Prostate gland (tissue), 2 donors: ENCODE results near the gene SSR4. TPM values are rescaled to one million over a fixed set of nuclear protein-coding genes. Genes with fewer than 3 reads are reported as not detected.
A peak's percentile ranks its signal among the peaks of the same experiment; 100 is the strongest.
"Not testable (repeated sequence)": the region's sequence is repeated elsewhere in the genome, so short reads cannot be mapped to it uniquely, and the experiment has no call there.

Source experiments
- DNase-seq: peaks from one replicate; pipeline ENCODE4 v3.0.0-alpha.2; 2019; ENCODE audit warnings: low spot score
- H3K27ac ChIP-seq, 2 donors: fragments of 200-600 bp; sonication (generic); 2 replicates each; pipeline ENCODE4 v1.5.1; 2017 to 2019
- H3K27me3 ChIP-seq: fragments of 200-600 bp; sonication (generic); replicated peaks from 2 replicates; pipeline ENCODE4 v1.5.1; 2019; ENCODE audit not compliant: insufficient read depth
- H3K36me3 ChIP-seq, 2 donors: fragments of 200-600 bp; sonication (generic); 1 replicate in 1 of 2; 2 replicates in 1 of 2; pipeline versions ENCODE4 v1.5.1 to v1.8.1; 2017 to 2019
- H3K4me1 ChIP-seq: fragments of 200-600 bp; sonication (generic); replicated peaks from 2 replicates; pipeline ENCODE4 v1.5.1; 2019
- H3K4me3 ChIP-seq, 2 donors: fragments of 200-600 bp; sonication (generic); 2 replicates each; pipeline ENCODE4 v1.5.1; 2017 to 2019
- H3K9me3 ChIP-seq: fragments of 200-600 bp; sonication (generic); 2 replicates; pipeline ENCODE4 v1.5.1; 2017
- CTCF ChIP-seq, 4 experiments: fragments of 200-600 bp in 2 of 4; fragments of 450-650 bp in 2 of 4; sonication (generic) in 2 of 4; IDR thresholded peaks; 1 replicate in 3 of 4; 2 replicates in 1 of 4; pipeline ENCODE4 v1.5.1; 2016 to 2019; ENCODE audit warnings: antibody characterized with exemption in 4 of 4, mild to moderate bottlenecking in 2 of 4, moderate library complexity in 2 of 4
- POLR2A ChIP-seq: fragments of 450-650 bp; IDR thresholded peaks from one replicate; pipeline ENCODE4 v1.6.1; 2016; ENCODE audit warnings: antibody characterized with exemption, mild to moderate bottlenecking
- POLR2AphosphoS5 ChIP-seq: sonication (generic); formaldehyde crosslinking; IDR thresholded peaks from one replicate; pipeline ENCODE4 v1.6.1; 2017; ENCODE audit warnings: antibody characterized with exemption
- WGBS: methylation state at CpG from one replicate; pipeline ENCODE4 v1.1.5; 2018; 5-methylcytosine and 5-hydroxymethylcytosine counted together
- intact Hi-C: fragments of 100-400 bp; cut with DNase I; formaldehyde crosslinking; loops from one replicate; pipeline ENCODE4 v1.14.2; 2022
- total RNA-seq, 2 donors: library from RNA; depleted of rRNA; stranded (reverse); fragments of >200 nt; gene quantifications; one replicate each; pipeline ENCODE4 v1.1.0, GENCODE V29; 2016

SSR4 gene
- total RNA-seq, 2 donors from 2014 or later = 288 to 623 TPM

GRCh38 chrX:153814591-153815315 is 20.3 kb downstream of the SSR4 start:
- intact Hi-C loops = no loop called here
- H3K36me3 ChIP-seq = no peaks in the 10 kb centered on the region
- no peak for DNase-seq
- H3K4me1 ChIP-seq = no peaks in the 10 kb centered on the region
- no peaks in the 10 kb centered on the region for H3K9me3 ChIP-seq
- 81% methylated on average over 19 of the region's 19 CpGs for WGBS
- no peaks in the 10 kb centered on the region for H3K27me3 ChIP-seq
- no peak overlapping the region for H3K4me3 ChIP-seq
- TF ChIP-seq POLR2AphosphoS5 = no peak
- TF ChIP-seq CTCF (IDR thresholded peaks at IDR 0.05) = no peak
- TF ChIP-seq POLR2A = no peak
- no peak overlapping the region for H3K27ac ChIP-seq

- no peak overlapping the region for H3K4me3 ChIP-seq
- no peaks in the 10 kb centered on the region for H3K27me3 ChIP-seq
- TF ChIP-seq CTCF (IDR thresholded peaks at IDR 0.05) (no peak), POLR2A (no peak), POLR2AphosphoS5 (no peak)
- no peaks in the 10 kb centered on the region for H3K4me1 ChIP-seq
- WGBS = 74% methylated on average over 25 of the region's 25 CpGs
- H3K36me3 ChIP-seq = no peaks in the 10 kb centered on the region
- DNase-seq = no peak
- intact Hi-C loops = no loop called here
- no peaks in the 10 kb centered on the region for H3K9me3 ChIP-seq
- no peak overlapping the region for H3K27ac ChIP-seq
These were observed 22.6 kb downstream of the SSR4 start for GRCh38 chrX:153816831-153817690.

GRCh38 chrX:153818064-153818463 is 23.6 kb downstream of the SSR4 start:
- DNase-seq, intact Hi-C loops, H3K4me1 ChIP-seq, H3K27me3 ChIP-seq, H3K27ac ChIP-seq, H3K4me3 ChIP-seq, H3K36me3 ChIP-seq, H3K9me3 ChIP-seq: not testable (repeated sequence)
- 91% methylated on average over 9 of the region's 9 CpGs for WGBS

GRCh38 chrX:153818571-153819383 is 24.3 kb downstream of the SSR4 start:
- TF ChIP-seq POLR2AphosphoS5 (no peak), CTCF (IDR thresholded peaks at IDR 0.05) (no peak), POLR2A (no peak)
- WGBS = 16% methylated on average over 12 of the region's 67 CpGs
- DNase-seq = no peak

GRCh38 chrX:153819384-153820040 is 25.0 kb downstream of the SSR4 start:
- WGBS = 44% methylated on average over 16 of the region's 23 CpGs
- H3K9me3 ChIP-seq = no peaks in the 10 kb centered on the region
- TF ChIP-seq CTCF (IDR thresholded peaks at IDR 0.05) (no peak), POLR2A (no peak), POLR2AphosphoS5 (no peak)
- peak overlapping the region; percentile 24 to 27 for H3K4me3 ChIP-seq
- intact Hi-C loops = no loop called here
- H3K27ac ChIP-seq = no peak overlapping the region
- DNase-seq = no peak
- H3K27me3 ChIP-seq = no peaks in the 10 kb centered on the region
- H3K4me1 ChIP-seq = no peaks in the 10 kb centered on the region
- H3K36me3 ChIP-seq = no peaks in the 10 kb centered on the region

More at GRCh38 chrX:153818571-153819383, 24.3 kb downstream of the SSR4 start:
- intact Hi-C loops = no loop called here
- Histone ChIP-seq H3K27me3 (no peaks in the 10 kb centered on the region), H3K9me3 (no peaks in the 10 kb centered on the region), H3K4me1 (no peaks in the 10 kb centered on the region), H3K36me3 (no peaks in the 10 kb centered on the region), H3K4me3 (peak overlapping the region; percentile 24 to 27), H3K27ac (no peak overlapping the region)
